GM12878 (cell line): ENCODE results near the gene ARHGAP15. TPM values are rescaled to one million over a fixed set of nuclear protein-coding genes. Genes with fewer than 3 reads are reported as not detected.

Source experiments
- ATAC-seq: fragments of 200-7000 bp; cut with Tn5 transposase; 3 replicates; pipeline ENCODE4 v1.9.1; 2020; ENCODE audit warnings: mild to moderate bottlenecking, moderate library complexity
- BruUV-seq: library from RNA; stranded (reverse); fragments of 400-500 nt; replicated peaks from 2 replicates; lab custom pipeline; 2021; lab: Mats Ljungman, UMichigan
- CTCF ChIA-PET: fragments of 300-600 bp; sonication (Branson Sonifier 250); formaldehyde crosslinking; extraction: SDS; loops from one replicate; lab custom pipeline; 2021; ENCODE audit warnings: inconsistent platforms; lab: Yijun Ruan, JAX
- POLR2A ChIA-PET: fragments of 350-600 bp; formaldehyde crosslinking; extraction: SDS; loops from one replicate; lab custom pipeline; 2021; ENCODE audit warnings: inconsistent platforms; lab: Charles Lee
- RAD21 ChIA-PET: fragments of 300-600 bp; sonication (Branson Sonifier 250); formaldehyde crosslinking; loops from one replicate; lab custom pipeline; 2023; ENCODE audit warnings: antibody characterized with exemption; ENCODE audit not compliant: unreplicated experiment; lab: Charles Lee
- SMC1A ChIA-PET: fragments of 300-600 bp; sonication (Branson Sonifier 250); formaldehyde crosslinking; loops from one replicate; lab custom pipeline; 2023; ENCODE audit not compliant: unreplicated experiment, uncharacterized antibody; lab: Charles Lee
- DNase-seq: peaks from one replicate; pipeline ENCODE4 v3.0.0-alpha.2; 2011; ENCODE audit warnings: low read depth, low spot score
- FAIRE-seq: peaks from 3 replicates; lab custom pipeline; 2011; peaks lifted over from hg19 to GRCh38; lab: Jason Lieb, UNC
- H2AFZ ChIP-seq: 2 replicates; pipeline ENCODE4 v1.6.0; 2011; ENCODE audit warnings: low read depth, low read length, control low read depth; ENCODE audit not compliant: control insufficient read depth
- H3K27ac ChIP-seq: 2 replicates; pipeline ENCODE4 v1.5.1; 2011; ENCODE audit warnings: control low read depth; ENCODE audit not compliant: control insufficient read depth, insufficient read depth
- H3K27me3 ChIP-seq, 2 experiments: replicated peaks in 1 of 2; 2 replicates each; pipeline versions ENCODE4 v1.6.0 to v1.6.1; 2011; ENCODE audit warnings: low read length in 1 of 2; ENCODE audit not compliant: control insufficient read depth in 2 of 2, insufficient read depth in 2 of 2
- H3K36me3 ChIP-seq, 2 experiments: 2 replicates each; pipeline ENCODE4 v1.5.1; 2011; ENCODE audit warnings: low read length in 1 of 2; ENCODE audit not compliant: control insufficient read depth in 2 of 2, insufficient read depth in 2 of 2
- H3K4me1 ChIP-seq: 2 replicates; pipeline ENCODE4 v1.6.1; 2011; ENCODE audit warnings: mild to moderate bottlenecking, low read length, moderate library complexity, mixed read lengths; ENCODE audit not compliant: control insufficient read depth, insufficient read depth
- H3K4me2 ChIP-seq: 2 replicates; pipeline ENCODE4 v1.6.0; 2011; ENCODE audit warnings: control low read depth; ENCODE audit not compliant: control insufficient read depth, insufficient read depth
- H3K4me3 ChIP-seq: fragments of 200-600 bp; sonication (generic); 2 replicates; pipeline ENCODE4 v1.5.1; 2016
- H3K79me2 ChIP-seq: 2 replicates; pipeline ENCODE4 v1.6.0; 2011; ENCODE audit warnings: low read length; ENCODE audit not compliant: control insufficient read depth, insufficient read depth
- H3K9ac ChIP-seq: 2 replicates; pipeline ENCODE4 v1.8.0; 2011; ENCODE audit warnings: low read length, control low read depth, mixed read lengths; ENCODE audit not compliant: control insufficient read depth, insufficient read depth
- H3K9me3 ChIP-seq: replicated peaks from 3 replicates; pipeline ENCODE4 v1.5.1; 2011; ENCODE audit warnings: mild to moderate bottlenecking, low read length; ENCODE audit not compliant: control insufficient read depth, insufficient read depth
- H4K20me1 ChIP-seq: 2 replicates; pipeline ENCODE4 v1.6.0; 2011; ENCODE audit not compliant: control insufficient read depth, insufficient read depth
- CEBPB ChIP-seq, 2 experiments: fragments of 150-350 bp in 1 of 2; IDR thresholded peaks; 2 replicates each; pipeline ENCODE4 v1.6.1; 2012 to 2014; ENCODE audit warnings: low read depth in 2 of 2, low read length in 2 of 2, borderline replicate concordance in 1 of 2, inconsistent platforms in 1 of 2
- DPF2 ChIP-seq: fragments of 450-650 bp; IDR thresholded peaks from 2 replicates; pipeline ENCODE4 v1.6.1; 2017; ENCODE audit warnings: mild to moderate bottlenecking
- FOXM1 ChIP-seq: IDR thresholded peaks from 2 replicates; pipeline ENCODE4 v1.6.1; 2012; ENCODE audit warnings: low read depth, mild to moderate bottlenecking, inconsistent platforms, low read length, moderate library complexity
- MEF2B ChIP-seq: fragments of 450-650 bp; IDR thresholded peaks from 2 replicates; pipeline ENCODE4 v1.6.1; 2018; ENCODE audit warnings: mild to moderate bottlenecking, moderate library complexity; ENCODE audit not compliant: partially characterized antibody, poor library complexity, severe bottlenecking
- MTA3 ChIP-seq: IDR thresholded peaks from 2 replicates; pipeline ENCODE4 v1.6.1; 2012; ENCODE audit warnings: low read length, inconsistent platforms, borderline replicate concordance
- PAX5 ChIP-seq: IDR thresholded peaks from 2 replicates; pipeline ENCODE4 v1.6.1; 2011; ENCODE audit warnings: low read depth, low read length, borderline replicate concordance
- SPI1 ChIP-seq: IDR thresholded peaks from 2 replicates; pipeline ENCODE4 v1.6.1; 2011; ENCODE audit warnings: low read depth, mild to moderate bottlenecking, low read length, moderate library complexity, borderline replicate concordance; ENCODE audit not compliant: insufficient read depth
- TCF12 ChIP-seq: IDR thresholded peaks from 2 replicates; pipeline ENCODE4 v1.6.1; 2011; ENCODE audit warnings: low read depth, mild to moderate bottlenecking, low read length
- ZNF217 ChIP-seq: fragments of 450-650 bp; IDR thresholded peaks from 2 replicates; pipeline ENCODE4 v1.6.1; 2017; ENCODE audit warnings: antibody characterized with exemption, mild to moderate bottlenecking
- WGBS: methylation state at CpG from one replicate; pipeline ENCODE4 v1.1.6; 2016; ENCODE audit warnings: low lambda C conversion rate; ENCODE audit not compliant: insufficient replicate concordance, insufficient coverage; ENCODE audit errors: missing lambda C conversion rate; 5-methylcytosine and 5-hydroxymethylcytosine counted together
- in situ Hi-C: fragments of 300-500 bp; cut with MboI; formaldehyde crosslinking; loops from 9 replicates; pipeline ENCODE4 v1.14.3; 2018; ENCODE audit warnings: mixed read lengths
- intact Hi-C: fragments of 100-400 bp; cut with micrococcal nuclease; formaldehyde crosslinking; loops from one replicate; pipeline ENCODE4 v1.14.2; 2022; ENCODE audit not compliant: unreplicated experiment
- polyA plus RNA-seq, 11 experiments: library from polyadenylated mRNA; depleted of rRNA in 4 of 11; unstranded in 6 of 11; stranded (reverse) in 5 of 11; fragments of >200 nt; fragmentation: Nextera tagmentation in 4 of 11; fragmentation: Illumina TruSeq in 1 of 11; extraction: Ambion mirVana in 4 of 11; extraction: Trizol in 1 of 11; gene quantifications; 1 replicate in 1 of 11; 2 replicates in 10 of 11; pipeline versions ENCODE4 v1.2.1 to v1.2.3, GENCODE V29; 2011 to 2016; ENCODE audit warnings: inconsistent platforms in 2 of 11, missing spikeins in 2 of 11, low read depth in 1 of 11
- total RNA-seq, 4 experiments: library from RNA; depleted of rRNA in 3 of 4; stranded (reverse); fragments of >200 nt in 3 of 4; fragmentation: Illumina TruSeq in 1 of 4; extraction: Trizol in 1 of 4; gene quantifications; 2 replicates each; pipeline versions ENCODE4 v1.2.1 to v1.2.3, GENCODE V29; 2013 to 2021
- TF ChIP-seq, protein P1 (sequence below): fragments of 450-650 bp; IDR thresholded peaks from 2 replicates; pipeline ENCODE4 v1.6.1; 2017; ENCODE audit warnings: mild to moderate bottlenecking, moderate library complexity

Gene ARHGAP15
- total and polyA plus RNA-seq, 10 of the 15 experiments (the other 5 are each of a cell fraction or from before 2014, with no cell fraction given) = 38.0 to 92.6 (median 66.7) TPM

DNA sequence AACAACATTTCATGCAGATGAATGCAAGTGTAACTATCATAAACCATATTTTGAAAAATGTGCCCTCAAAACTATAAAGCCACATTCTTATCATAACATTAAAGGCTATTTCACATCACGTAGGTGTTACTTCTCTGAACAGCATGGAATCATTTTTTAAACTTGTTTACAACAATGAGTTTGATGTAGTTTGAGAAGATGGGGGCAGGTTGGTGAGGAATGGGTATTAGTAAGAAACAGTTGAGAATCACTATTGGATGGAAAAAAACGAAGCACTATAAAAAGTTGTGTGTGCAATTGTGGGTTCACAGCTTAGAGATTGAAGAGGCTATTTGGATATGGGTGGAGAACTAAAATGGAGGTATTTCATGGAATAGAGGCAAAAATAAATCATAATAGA lies 569.1 kb downstream of the ARHGAP15 start:
- Histone ChIP-seq H3K27me3 (no peaks in the 10 kb centered on the region), H3K9ac (no peak overlapping the region), H2AFZ (no peak overlapping the region), H3K4me2 (0 out of 2 replicates have a peak overlapping the region, but pooled peaks have one; percentile 1), H3K4me1 (peaks cover 28% of the 10 kb centered on the region), H3K79me2 (no peaks in the 10 kb centered on the region), H3K27ac (no peak overlapping the region), H3K36me3 (no peaks in the 10 kb centered on the region), H4K20me1 (no peaks in the 10 kb centered on the region), H3K4me3 (no peak overlapping the region), H3K9me3 (no peaks in the 10 kb centered on the region)
- TF ChIP-seq PAX5 (no peak), CEBPB (IDR thresholded peaks at IDR 0.05; ENCODE audit: borderline replicate concordance in 1 of 2, low read depth in 2 of 2, low read length in 2 of 2) (no peak)
- DNase-seq = no peak
- CTCF ChIA-PET = interaction anchor here (4.1 kb wide), 1 partner anchor 12 kb away, joined by 23 read pairs; no protein-coding TSS in a partner anchor
- RAD21 ChIA-PET = no interaction called here
- POLR2A ChIA-PET = no interaction called here
- WGBS = 47% methylated on average over 2 of the region's 2 CpGs
- ATAC-seq = no peak
- peak; percentile 35 for FAIRE-seq
- SMC1A ChIA-PET = interaction anchor here (0.7 to 1.6 kb wide), 2 partner anchors 8 to 689 kb away, joined by 3 read pairs; no protein-coding TSS in a partner anchor
- in situ Hi-C loops (no loop called here), intact Hi-C loops (no loop called here)
- no TSS peak for BruUV-seq

DNA sequence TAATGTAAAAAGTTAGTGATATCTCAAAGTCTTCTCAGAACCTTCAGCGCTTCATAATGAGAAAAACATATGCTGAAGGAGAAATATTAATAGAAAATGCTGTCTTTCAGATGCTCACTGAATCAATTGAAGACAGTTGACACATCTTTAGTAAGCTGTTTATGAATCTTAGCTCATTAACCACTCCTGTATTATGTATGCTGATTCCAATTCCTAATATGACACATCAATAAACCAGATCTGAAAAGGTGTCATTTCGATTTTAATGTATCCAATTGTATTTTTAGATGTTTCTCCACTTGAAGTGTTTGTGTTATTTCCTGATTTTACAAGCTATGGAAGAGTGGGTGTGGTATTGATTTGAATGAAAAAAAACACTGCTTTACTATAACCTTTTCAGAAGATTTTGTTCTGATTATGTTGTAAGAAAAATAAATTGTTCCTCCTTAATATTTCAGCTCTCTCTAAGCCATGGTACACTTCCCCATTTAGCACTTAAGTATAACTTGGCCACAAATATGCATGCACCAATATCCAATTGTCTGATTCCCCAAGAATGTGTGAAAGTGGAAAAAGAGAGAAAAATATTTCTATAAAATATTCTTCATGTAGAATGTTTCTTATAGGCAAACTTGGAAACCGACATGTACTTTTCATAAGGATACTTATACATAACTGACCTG lies 569.8 kb downstream of the ARHGAP15 start:
- Histone ChIP-seq H3K4me3 (no peak overlapping the region), H3K4me1 (peaks cover 28% of the 10 kb centered on the region), H3K36me3 (no peaks in the 10 kb centered on the region; a peak in 1 of 4 replicates), H3K27me3 (no peaks in the 10 kb centered on the region), H4K20me1 (no peaks in the 10 kb centered on the region), H3K9ac (no peak overlapping the region), H3K27ac (no peak overlapping the region), H3K79me2 (no peaks in the 10 kb centered on the region), H3K4me2 (peak overlapping the region; percentile 23; the same call in 1 of the 2 replicates), H2AFZ (no peak overlapping the region), H3K9me3 (no peaks in the 10 kb centered on the region)
- in situ Hi-C loops = no loop called here
- FAIRE-seq (no peak), DNase-seq (no peak), ATAC-seq (peak; percentile 70)
- no TSS peak for BruUV-seq
- intact Hi-C loops = no loop called here
- POLR2A ChIA-PET = no interaction called here
- 35% methylated on average over 3 of the region's 3 CpGs for whole genome bisulfite sequencing
- CTCF ChIA-PET = interaction anchor here (4.1 kb wide), 1 partner anchor 13 kb away, joined by 23 read pairs; no protein-coding TSS in a partner anchor
- RAD21 ChIA-PET = no interaction called here
- SMC1A ChIA-PET = interaction anchor here (0.7 to 2.5 kb wide), 4 partner anchors 9 to 689 kb away, joined by 3 to 10 read pairs (median 3); no protein-coding TSS in a partner anchor
- peak; percentile 94 for TF ChIP-seq FOXM1
- TF ChIP-seq DPF2 = peak; percentile 49; the same call in 1 of the 2 replicates
- TF ChIP-seq MTA3 = peak; percentile 56; the same call in 1 of the 2 replicates
- TF ChIP-seq SPI1 = peak; percentile 52; the same call in 1 of the 2 replicates
- peak; percentile 73 for TF ChIP-seq ZNF217
- peak; percentile 30 for TF ChIP-seq MEF2B
- TF ChIP-seq TCF12 = no peak
- TF ChIP-seq, protein P1, sequence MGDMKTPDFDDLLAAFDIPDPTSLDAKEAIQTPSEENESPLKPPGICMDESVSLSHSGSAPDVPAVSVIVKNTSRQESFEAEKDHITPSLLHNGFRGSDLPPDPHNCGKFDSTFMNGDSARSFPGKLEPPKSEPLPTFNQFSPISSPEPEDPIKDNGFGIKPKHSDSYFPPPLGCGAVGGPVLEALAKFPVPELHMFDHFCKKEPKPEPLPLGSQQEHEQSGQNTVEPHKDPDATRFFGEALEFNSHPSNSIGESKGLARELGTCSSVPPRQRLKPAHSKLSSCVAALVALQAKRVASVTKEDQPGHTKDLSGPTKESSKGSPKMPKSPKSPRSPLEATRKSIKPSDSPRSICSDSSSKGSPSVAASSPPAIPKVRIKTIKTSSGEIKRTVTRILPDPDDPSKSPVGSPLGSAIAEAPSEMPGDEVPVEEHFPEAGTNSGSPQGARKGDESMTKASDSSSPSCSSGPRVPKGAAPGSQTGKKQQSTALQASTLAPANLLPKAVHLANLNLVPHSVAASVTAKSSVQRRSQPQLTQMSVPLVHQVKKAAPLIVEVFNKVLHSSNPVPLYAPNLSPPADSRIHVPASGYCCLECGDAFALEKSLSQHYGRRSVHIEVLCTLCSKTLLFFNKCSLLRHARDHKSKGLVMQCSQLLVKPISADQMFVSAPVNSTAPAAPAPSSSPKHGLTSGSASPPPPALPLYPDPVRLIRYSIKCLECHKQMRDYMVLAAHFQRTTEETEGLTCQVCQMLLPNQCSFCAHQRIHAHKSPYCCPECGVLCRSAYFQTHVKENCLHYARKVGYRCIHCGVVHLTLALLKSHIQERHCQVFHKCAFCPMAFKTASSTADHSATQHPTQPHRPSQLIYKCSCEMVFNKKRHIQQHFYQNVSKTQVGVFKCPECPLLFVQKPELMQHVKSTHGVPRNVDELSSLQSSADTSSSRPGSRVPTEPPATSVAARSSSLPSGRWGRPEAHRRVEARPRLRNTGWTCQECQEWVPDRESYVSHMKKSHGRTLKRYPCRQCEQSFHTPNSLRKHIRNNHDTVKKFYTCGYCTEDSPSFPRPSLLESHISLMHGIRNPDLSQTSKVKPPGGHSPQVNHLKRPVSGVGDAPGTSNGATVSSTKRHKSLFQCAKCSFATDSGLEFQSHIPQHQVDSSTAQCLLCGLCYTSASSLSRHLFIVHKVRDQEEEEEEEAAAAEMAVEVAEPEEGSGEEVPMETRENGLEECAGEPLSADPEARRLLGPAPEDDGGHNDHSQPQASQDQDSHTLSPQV = no peak
